ENCODE measurements around the gene IFT122. TPM values are rescaled to one million over a fixed set of nuclear protein-coding genes. Genes with fewer than 3 reads are reported as not detected.

The IFT122 gene
- total RNA-seq, 1 donor from 2014 or later: 19.2 TPM

DNA sequence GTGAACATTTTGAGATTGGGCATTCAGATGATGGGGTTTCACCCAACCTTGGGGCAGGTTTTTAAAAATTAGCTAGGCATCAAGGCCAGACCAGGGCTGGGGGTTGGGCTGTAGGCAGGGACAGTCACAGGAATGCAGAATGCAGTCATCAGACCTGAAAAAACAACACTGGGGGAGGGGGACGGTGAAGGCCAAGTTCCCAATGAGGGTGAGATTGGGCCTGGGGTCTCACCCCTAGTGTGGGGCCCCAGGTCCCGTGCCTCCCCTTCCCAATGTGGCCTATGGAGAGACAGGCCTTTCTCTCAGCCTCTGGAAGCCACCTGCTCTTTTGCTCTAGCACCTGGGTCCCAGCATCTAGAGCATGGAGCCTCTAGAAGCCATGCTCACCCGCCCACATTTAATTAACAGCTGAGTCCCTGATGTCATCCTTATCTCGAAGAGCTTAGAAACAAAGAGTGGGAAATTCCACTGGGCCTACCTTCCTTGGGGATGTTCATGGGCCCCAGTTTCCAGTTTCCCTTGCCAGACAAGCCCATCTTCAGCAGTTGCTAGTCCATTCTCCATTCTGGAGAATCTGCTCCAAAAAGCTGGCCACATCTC is 94.5 kb downstream of the IFT122 start:
- Mint-ChIP-seq H3K9me3 (no peaks in the 10 kb centered on the region), H3K36me3 (ENCODE audit: low read depth) (no peaks in the 10 kb centered on the region), H3K4me1 (no peaks in the 10 kb centered on the region), H3K4me3 (no peak overlapping the region), H3K27me3 (no peaks in the 10 kb centered on the region), H3K27ac (no peak overlapping the region)
- ATAC-seq (ENCODE audit: low read depth) (no peak), DNase-seq (no peak)
- CTCF ChIA-PET: interaction anchor here (1.1 kb wide), 1 partner anchor 43 kb away, joined by 3 read pairs; no protein-coding TSS in a partner anchor
- TF ChIP-seq, protein P1, sequence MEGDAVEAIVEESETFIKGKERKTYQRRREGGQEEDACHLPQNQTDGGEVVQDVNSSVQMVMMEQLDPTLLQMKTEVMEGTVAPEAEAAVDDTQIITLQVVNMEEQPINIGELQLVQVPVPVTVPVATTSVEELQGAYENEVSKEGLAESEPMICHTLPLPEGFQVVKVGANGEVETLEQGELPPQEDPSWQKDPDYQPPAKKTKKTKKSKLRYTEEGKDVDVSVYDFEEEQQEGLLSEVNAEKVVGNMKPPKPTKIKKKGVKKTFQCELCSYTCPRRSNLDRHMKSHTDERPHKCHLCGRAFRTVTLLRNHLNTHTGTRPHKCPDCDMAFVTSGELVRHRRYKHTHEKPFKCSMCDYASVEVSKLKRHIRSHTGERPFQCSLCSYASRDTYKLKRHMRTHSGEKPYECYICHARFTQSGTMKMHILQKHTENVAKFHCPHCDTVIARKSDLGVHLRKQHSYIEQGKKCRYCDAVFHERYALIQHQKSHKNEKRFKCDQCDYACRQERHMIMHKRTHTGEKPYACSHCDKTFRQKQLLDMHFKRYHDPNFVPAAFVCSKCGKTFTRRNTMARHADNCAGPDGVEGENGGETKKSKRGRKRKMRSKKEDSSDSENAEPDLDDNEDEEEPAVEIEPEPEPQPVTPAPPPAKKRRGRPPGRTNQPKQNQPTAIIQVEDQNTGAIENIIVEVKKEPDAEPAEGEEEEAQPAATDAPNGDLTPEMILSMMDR (IDR thresholded peaks at IDR 0.05): no peak
- POLR2A ChIA-PET: interaction anchor here (1.2 kb wide), 1 partner anchor 8 kb away, joined by 4 read pairs; no protein-coding TSS in a partner anchor
- intact Hi-C loops (cut with micrococcal nuclease): no loop called here

DNA sequence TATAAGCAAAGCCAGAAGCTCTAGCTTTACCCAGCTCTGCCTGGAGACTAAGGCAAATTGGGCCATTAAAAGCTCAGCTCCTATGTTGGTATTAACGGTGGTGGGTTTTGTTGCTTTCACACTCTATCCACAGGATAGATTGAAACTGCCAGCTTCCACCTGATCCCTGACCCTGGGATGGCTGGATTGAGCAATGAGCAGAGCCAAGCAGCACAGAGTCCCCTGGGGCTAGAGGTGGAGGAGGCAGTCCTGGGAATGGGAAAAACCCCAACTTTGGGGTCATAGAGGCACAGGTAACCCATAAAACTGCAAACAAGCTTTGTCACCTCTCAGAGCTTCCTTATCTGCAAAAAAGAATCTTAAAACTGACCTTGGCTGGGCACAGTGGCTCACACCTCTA is 95.1 kb downstream of the IFT122 start:
- no peaks in the 10 kb centered on the region for H3K27me3 Mint-ChIP-seq
- H3K36me3 Mint-ChIP-seq (ENCODE audit: low read depth): no peaks in the 10 kb centered on the region
- H3K27ac Mint-ChIP-seq: no peak overlapping the region
- ChIA-PET POLR2A (interaction anchor here (1.2 kb wide), 1 partner anchor 9 kb away, joined by 4 read pairs; no protein-coding TSS in a partner anchor), CTCF (interaction anchor here (0.6 to 1.1 kb wide), 2 partner anchors 42 to 406 kb away, joined by 3 read pairs; no protein-coding TSS in a partner anchor)
- intact Hi-C loops (cut with micrococcal nuclease): no loop called here
- H3K9me3 Mint-ChIP-seq: no peaks in the 10 kb centered on the region
- no peak for ATAC-seq (ENCODE audit: low read depth)
- TF ChIP-seq, protein P1 (IDR thresholded peaks at IDR 0.05): no peak
- H3K4me3 Mint-ChIP-seq: no peak overlapping the region
- DNase-seq: no peak
- H3K4me1 Mint-ChIP-seq: no peaks in the 10 kb centered on the region

DNA sequence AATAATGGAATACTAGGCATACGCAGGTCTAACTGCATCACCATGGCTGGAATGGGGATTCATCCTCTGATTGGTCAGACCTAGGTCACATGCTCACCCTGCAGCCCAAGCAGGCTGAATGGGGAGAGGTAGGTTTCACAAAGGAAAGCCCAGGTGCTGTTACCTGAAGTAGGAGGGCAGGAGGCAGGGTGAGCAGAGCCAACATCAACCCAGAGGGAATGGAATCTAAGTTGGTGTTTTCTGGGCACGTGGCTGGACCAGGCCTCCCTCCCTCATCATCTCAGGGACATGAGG is 96.3 kb downstream of the IFT122 start:
- ATAC-seq (ENCODE audit: low read depth) (no peak), DNase-seq (no peak)
- TF ChIP-seq, protein P1 (IDR thresholded peaks at IDR 0.05): no peak
- Mint-ChIP-seq H3K4me1 (no peaks in the 10 kb centered on the region), H3K27me3 (no peaks in the 10 kb centered on the region), H3K36me3 (ENCODE audit: low read depth) (no peaks in the 10 kb centered on the region), H3K27ac (no peak overlapping the region), H3K4me3 (no peak overlapping the region), H3K9me3 (no peaks in the 10 kb centered on the region)
- ChIA-PET POLR2A (no interaction called here), CTCF (no interaction called here)
- intact Hi-C loops (cut with micrococcal nuclease): no loop called here

DNA sequence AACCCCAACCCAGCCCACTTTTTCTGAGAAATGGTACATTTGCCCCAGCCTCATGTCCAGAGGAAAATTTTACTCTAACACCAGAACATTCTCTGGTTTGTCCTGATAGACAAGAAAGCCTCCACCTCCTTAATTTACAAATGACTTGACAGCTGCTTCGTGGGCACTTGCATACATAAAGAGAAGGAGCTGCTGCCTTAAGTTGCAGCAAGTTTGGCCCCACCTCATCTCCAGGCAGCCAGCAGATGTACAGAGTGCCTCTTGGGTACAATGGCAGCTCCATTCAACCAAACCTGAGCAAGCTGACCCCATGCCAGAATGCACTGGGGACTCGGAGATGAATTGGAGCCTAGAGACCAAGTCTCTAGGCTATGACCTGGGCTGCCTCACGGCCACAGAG is 96.8 kb downstream of the IFT122 start:
- intact Hi-C loops (cut with micrococcal nuclease): no loop called here
- no peaks in the 10 kb centered on the region for H3K27me3 Mint-ChIP-seq
- POLR2A ChIA-PET: no interaction called here
- DNase-seq (no peak), ATAC-seq (ENCODE audit: low read depth) (no peak)
- H3K4me1 Mint-ChIP-seq: no peaks in the 10 kb centered on the region
- TF ChIP-seq, protein P1 (IDR thresholded peaks at IDR 0.05): no peak
- no peaks in the 10 kb centered on the region for H3K36me3 Mint-ChIP-seq (ENCODE audit: low read depth)
- no peak overlapping the region for H3K4me3 Mint-ChIP-seq
- no peak overlapping the region for H3K27ac Mint-ChIP-seq
- CTCF ChIA-PET: no interaction called here
- H3K9me3 Mint-ChIP-seq: no peaks in the 10 kb centered on the region

DNA sequence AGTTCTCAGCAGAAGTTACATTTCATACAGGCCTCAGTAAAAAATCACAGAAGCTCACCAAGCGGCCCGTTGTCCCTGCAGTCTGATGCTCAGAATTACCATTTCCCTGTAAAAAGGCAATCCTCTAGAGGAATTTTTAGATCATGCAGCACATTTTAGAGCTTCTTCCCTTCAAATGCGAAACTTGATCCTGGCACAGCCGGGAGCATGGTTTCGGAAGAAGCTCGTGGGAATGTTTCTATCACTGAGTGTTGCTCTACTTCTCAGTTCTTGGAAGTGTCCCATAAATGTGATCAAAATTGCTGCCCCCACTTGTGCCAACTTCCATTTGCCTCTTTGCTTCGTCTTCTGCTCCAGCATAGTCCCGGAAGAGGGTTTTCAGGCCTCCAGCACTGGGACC is 99.2 kb downstream of the IFT122 start:
- CTCF ChIA-PET: no interaction called here
- TF ChIP-seq, protein P1 (IDR thresholded peaks at IDR 0.05): no peak
- POLR2A ChIA-PET: no interaction called here
- ATAC-seq (ENCODE audit: low read depth) (no peak), DNase-seq (no peak)
- Mint-ChIP-seq H3K9me3 (no peaks in the 10 kb centered on the region), H3K36me3 (ENCODE audit: low read depth) (no peaks in the 10 kb centered on the region), H3K27ac (no peak overlapping the region), H3K27me3 (no peaks in the 10 kb centered on the region), H3K4me3 (no peak overlapping the region), H3K4me1 (no peaks in the 10 kb centered on the region)
- intact Hi-C loops (cut with micrococcal nuclease): no loop called here
